HepG2 (cell line): Measurements from ENCODE around the gene PHKG2. TPM values are rescaled to one million over a fixed set of nuclear protein-coding genes. Genes with fewer than 3 reads are reported as not detected.

Experiments
- IKZF4 ChIP-seq: sonication (generic); formaldehyde crosslinking; IDR thresholded peaks from 2 replicates; pipeline ENCODE4 v1.5.1; 2020; ENCODE audit warnings: borderline replicate concordance, mild to moderate bottlenecking, low read depth, missing genetic modification reagents; ENCODE audit errors: not compliant biosample characterization
- ISL2 ChIP-seq: sonication (generic); formaldehyde crosslinking; IDR thresholded peaks from 2 replicates; pipeline ENCODE4 v1.5.0; 2020; ENCODE audit warnings: missing genetic modification reagents
- MXI1 ChIP-seq: IDR thresholded peaks from 3 replicates; pipeline ENCODE4 v1.6.1; 2012; ENCODE audit warnings: low read depth, low read length, inconsistent platforms, borderline replicate concordance
- NFKBIZ ChIP-seq: IDR thresholded peaks from 2 replicates; pipeline ENCODE4 v1.6.1; 2018; ENCODE audit warnings: missing genetic modification reagents, missing compliant biosample characterization
- NRL ChIP-seq: sonication (generic); formaldehyde crosslinking; IDR thresholded peaks from 2 replicates; pipeline ENCODE4 v1.5.0; 2020; ENCODE audit warnings: missing genetic modification reagents, mild to moderate bottlenecking, moderate library complexity, borderline replicate concordance
- TBX3 ChIP-seq: fragments of 450-650 bp; IDR thresholded peaks from 2 replicates; pipeline ENCODE4 v1.6.1; 2017; ENCODE audit warnings: antibody characterized with exemption, mild to moderate bottlenecking, inconsistent platforms, borderline replicate concordance
- TP53 ChIP-seq: sonication (generic); formaldehyde crosslinking; conservative IDR thresholded peaks from 2 replicates; pipeline ENCODE4 v1.4.0; 2020; ENCODE audit warnings: missing genetic modification reagents
- YEATS2 ChIP-seq: sonication (generic); formaldehyde crosslinking; IDR thresholded peaks from 2 replicates; pipeline ENCODE4 v1.4.0; 2020; ENCODE audit warnings: missing genetic modification reagents, borderline replicate concordance
- ZBTB38 ChIP-seq: sonication (generic); formaldehyde crosslinking; IDR thresholded peaks from 2 replicates; pipeline ENCODE4 v1.5.1; 2020; ENCODE audit warnings: mild to moderate bottlenecking, missing genetic modification reagents
- ZBTB42 ChIP-seq: sonication (generic); formaldehyde crosslinking; IDR thresholded peaks from 2 replicates; pipeline ENCODE4 v1.5.0; 2020; ENCODE audit warnings: mild to moderate bottlenecking, missing genetic modification reagents
- ZBTB49 ChIP-seq: sonication (generic); formaldehyde crosslinking; IDR thresholded peaks from 2 replicates; pipeline ENCODE4 v1.4.0; 2020; ENCODE audit warnings: missing genetic modification reagents, borderline replicate concordance
- ZNF205 ChIP-seq: IDR thresholded peaks from 2 replicates; pipeline ENCODE4 v1.6.1; 2018; ENCODE audit warnings: missing biosample characterization, missing genetic modification reagents
- ZNF276 ChIP-seq: sonication (generic); formaldehyde crosslinking; IDR thresholded peaks from 2 replicates; pipeline ENCODE4 v1.4.0; 2020; ENCODE audit warnings: mild to moderate bottlenecking, low read depth, missing genetic modification reagents
- ZNF501 ChIP-seq: sonication (generic); formaldehyde crosslinking; IDR thresholded peaks from 2 replicates; pipeline ENCODE4 v1.5.1; 2020; ENCODE audit warnings: mild to moderate bottlenecking, moderate library complexity, missing genetic modification reagents
- ZNF512 ChIP-seq: sonication (generic); formaldehyde crosslinking; IDR thresholded peaks from 2 replicates; pipeline ENCODE4 v1.4.0; 2020; ENCODE audit warnings: mild to moderate bottlenecking, missing genetic modification reagents
- ZNF7 ChIP-seq: IDR thresholded peaks from 2 replicates; pipeline ENCODE4 v1.6.1; 2016; ENCODE audit warnings: missing biosample characterization, missing genetic modification reagents
- ZNF850 ChIP-seq: sonication (generic); formaldehyde crosslinking; conservative IDR thresholded peaks from 2 replicates; pipeline ENCODE4 v1.9.0; 2021; ENCODE audit warnings: mild to moderate bottlenecking, missing genetic modification reagents
- polyA plus RNA-seq, 8 experiments: library from polyadenylated mRNA; depleted of rRNA in 3 of 8; stranded (reverse) in 7 of 8; unstranded in 1 of 8; fragments of >200 nt; fragmentation: Illumina TruSeq in 4 of 8; extraction: Trizol in 4 of 8; gene quantifications; 2 replicates each; pipeline versions ENCODE4 v1.2.1 to v1.2.3, GENCODE V29; 2011 to 2016; ENCODE audit warnings: low read depth in 4 of 8, missing spikeins in 1 of 8, mixed read lengths in 1 of 8; ENCODE audit not compliant: insufficient read depth in 1 of 8
- total RNA-seq, 5 experiments: library from RNA; depleted of rRNA; stranded (reverse); fragments of >200 nt; fragmentation: Illumina TruSeq; extraction: Trizol; gene quantifications; 2 replicates each; pipeline ENCODE4 v1.2.3, GENCODE V29; 2016; ENCODE audit warnings: low read depth in 1 of 5
- TF ChIP-seq, protein P1 (sequence below): sonication (generic); formaldehyde crosslinking; IDR thresholded peaks from 2 replicates; pipeline ENCODE4 v1.4.0; 2020; ENCODE audit warnings: missing genetic modification reagents, borderline replicate concordance

The PHKG2 gene
- total and polyA plus RNA-seq, 2 of the 13 experiments (the other 11 are each of a cell fraction or from before 2014, with no cell fraction given): 37.4 to 42.1 TPM

GRCh38 chr16:30775392-30776188 lies 27.4 kb downstream of the PHKG2 start (continued):
- TF ChIP-seq ZBTB49 (CRISPR knock-in tag): 0 out of 2 replicates have a peak, but pooled peaks have one; percentile 9
- no peak for TF ChIP-seq NFKBIZ (CRISPR knock-in tag)
- TF ChIP-seq IKZF4 (CRISPR knock-in tag): peak; percentile 83
- TF ChIP-seq ISL2: no peak; the same call in 1 of the 2 replicates
- peak; percentile 97 for TF ChIP-seq ZNF276 (CRISPR knock-in tag)
- peak; percentile 83; the same call in 1 of the 2 replicates for TF ChIP-seq ZBTB42 (CRISPR knock-in tag)
- TF ChIP-seq YEATS2: peak; percentile 59
- peak; percentile 95; the same call in 2 of the 3 replicates for TF ChIP-seq MXI1
- TF ChIP-seq ZNF501: peak; percentile 99
- TF ChIP-seq TBX3: no peak; the same call in 1 of the 2 replicates
- no peak; the same call in none of the 2 replicates for TF ChIP-seq TP53 (CRISPR knock-in tag)
- no peak; the same call in none of the 2 replicates for TF ChIP-seq ZBTB38 (CRISPR knock-in tag)
- TF ChIP-seq ZNF7 (CRISPR knock-in tag): no peak
- no peak for TF ChIP-seq ZNF850 (CRISPR knock-in tag)
- peak; percentile 67; the same call in 1 of the 2 replicates for TF ChIP-seq ZNF512
- TF ChIP-seq, protein P1, sequence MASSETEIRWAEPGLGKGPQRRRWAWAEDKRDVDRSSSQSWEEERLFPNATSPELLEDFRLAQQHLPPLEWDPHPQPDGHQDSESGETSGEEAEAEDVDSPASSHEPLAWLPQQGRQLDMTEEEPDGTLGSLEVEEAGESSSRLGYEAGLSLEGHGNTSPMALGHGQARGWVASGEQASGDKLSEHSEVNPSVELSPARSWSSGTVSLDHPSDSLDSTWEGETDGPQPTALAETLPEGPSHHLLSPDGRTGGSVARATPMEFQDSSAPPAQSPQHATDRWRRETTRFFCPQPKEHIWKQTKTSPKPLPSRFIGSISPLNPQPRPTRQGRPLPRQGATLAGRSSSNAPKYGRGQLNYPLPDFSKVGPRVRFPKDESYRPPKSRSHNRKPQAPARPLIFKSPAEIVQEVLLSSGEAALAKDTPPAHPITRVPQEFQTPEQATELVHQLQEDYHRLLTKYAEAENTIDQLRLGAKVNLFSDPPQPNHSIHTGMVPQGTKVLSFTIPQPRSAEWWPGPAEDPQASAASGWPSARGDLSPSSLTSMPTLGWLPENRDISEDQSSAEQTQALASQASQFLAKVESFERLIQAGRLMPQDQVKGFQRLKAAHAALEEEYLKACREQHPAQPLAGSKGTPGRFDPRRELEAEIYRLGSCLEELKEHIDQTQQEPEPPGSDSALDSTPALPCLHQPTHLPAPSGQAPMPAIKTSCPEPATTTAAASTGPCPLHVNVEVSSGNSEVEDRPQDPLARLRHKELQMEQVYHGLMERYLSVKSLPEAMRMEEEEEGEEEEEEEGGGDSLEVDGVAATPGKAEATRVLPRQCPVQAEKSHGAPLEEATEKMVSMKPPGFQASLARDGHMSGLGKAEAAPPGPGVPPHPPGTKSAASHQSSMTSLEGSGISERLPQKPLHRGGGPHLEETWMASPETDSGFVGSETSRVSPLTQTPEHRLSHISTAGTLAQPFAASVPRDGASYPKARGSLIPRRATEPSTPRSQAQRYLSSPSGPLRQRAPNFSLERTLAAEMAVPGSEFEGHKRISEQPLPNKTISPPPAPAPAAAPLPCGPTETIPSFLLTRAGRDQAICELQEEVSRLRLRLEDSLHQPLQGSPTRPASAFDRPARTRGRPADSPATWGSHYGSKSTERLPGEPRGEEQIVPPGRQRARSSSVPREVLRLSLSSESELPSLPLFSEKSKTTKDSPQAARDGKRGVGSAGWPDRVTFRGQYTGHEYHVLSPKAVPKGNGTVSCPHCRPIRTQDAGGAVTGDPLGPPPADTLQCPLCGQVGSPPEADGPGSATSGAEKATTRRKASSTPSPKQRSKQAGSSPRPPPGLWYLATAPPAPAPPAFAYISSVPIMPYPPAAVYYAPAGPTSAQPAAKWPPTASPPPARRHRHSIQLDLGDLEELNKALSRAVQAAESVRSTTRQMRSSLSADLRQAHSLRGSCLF (CRISPR knock-in tag): peak; percentile 31
- TF ChIP-seq NRL (CRISPR knock-in tag): peak; percentile 97; the same call in 1 of the 2 replicates
- TF ChIP-seq ZNF205 (CRISPR knock-in tag): peak; percentile 78; the same call in 1 of the 2 replicates
